Upper lobe of left lung (tissue), 6 donors: ENCODE measurements around the gene PIGC. TPM values are rescaled to one million over a fixed set of nuclear protein-coding genes. Genes with fewer than 3 reads are reported as not detected.

Experiments
- ATAC-seq, 2 donors: fragments of 200-7000 bp; cut with Tn5 transposase; one replicate each; pipeline ENCODE4 v1.9.1; 2022; ENCODE audit warnings: mild to moderate bottlenecking in 2 of 2, moderate library complexity in 2 of 2; ENCODE audit not compliant: low FRiP score in 2 of 2
- DNase-seq, 2 donors: peaks; one replicate each; pipeline ENCODE4 v3.0.0-alpha.2; 2019 to 2020
- H3K27ac ChIP-seq, 4 donors: fragments of 200-600 bp; sonication (generic); one replicate each; pipeline ENCODE4 v1.5.1; 2016 to 2019
- H3K27me3 ChIP-seq, 4 donors: fragments of 200-600 bp; sonication (generic); one replicate each; pipeline ENCODE4 v1.5.1; 2017 to 2019
- H3K36me3 ChIP-seq, 4 donors: fragments of 200-600 bp; sonication (generic); one replicate each; pipeline ENCODE4 v1.5.1; 2016 to 2019
- H3K4me1 ChIP-seq, 4 donors: fragments of 200-600 bp; sonication (generic); one replicate each; pipeline ENCODE4 v1.5.1; 2018 to 2019
- H3K4me3 ChIP-seq, 4 donors: fragments of 200-600 bp; sonication (generic); one replicate each; pipeline ENCODE4 v1.5.1; 2017 to 2019; ENCODE audit warnings: mild to moderate bottlenecking in 2 of 4, moderate library complexity in 1 of 4
- H3K9me3 ChIP-seq, 4 donors: fragments of 200-600 bp; sonication (generic); one replicate each; pipeline ENCODE4 v1.5.1; 2018 to 2019
- EP300 ChIP-seq, 4 donors: sonication (generic); formaldehyde crosslinking; IDR thresholded peaks; one replicate each; pipeline ENCODE4 v1.5.1; 2017; ENCODE audit warnings: antibody characterized with exemption in 4 of 4, control low read depth in 2 of 4
- POLR2A ChIP-seq, 4 donors: fragments of 450-650 bp; IDR thresholded peaks; one replicate each; pipeline ENCODE4 v1.5.1; 2016 to 2017; ENCODE audit warnings: antibody characterized with exemption in 4 of 4, mild to moderate bottlenecking in 2 of 4
- POLR2AphosphoS5 ChIP-seq, 2 donors: sonication (generic); formaldehyde crosslinking; IDR thresholded peaks; one replicate each; pipeline ENCODE4 v1.5.1; 2017; ENCODE audit warnings: antibody characterized with exemption in 2 of 2
- WGBS, 2 donors: methylation state at CpG; one replicate each; pipeline ENCODE4 v1.1.5; 2017 to 2018; 5-methylcytosine and 5-hydroxymethylcytosine counted together
- total RNA-seq, 6 donors: library from RNA; depleted of rRNA in 4 of 6; stranded (reverse); fragments of >200 nt in 4 of 6; gene quantifications; one replicate each; pipeline versions ENCODE4 v1.1.0 to v1.2.1, GENCODE V29; 2016 to 2021
- TF ChIP-seq, protein P1 (sequence below), 6 experiments: fragments of 450-650 bp in 4 of 6; fragments of 200-600 bp in 2 of 6; sonication (generic) in 2 of 6; IDR thresholded peaks; one replicate each; pipeline ENCODE4 v1.5.1; 2016 to 2019; ENCODE audit warnings: antibody characterized with exemption in 6 of 6
- donor health status: DM: no; HTN: no; CAD: no; lungs with moderate emphysema.
- donor health status: DM: no; HTN: yes; CAD: no; lungs with severe emphysema.

Gene PIGC
- total RNA-seq, 6 donors from 2014 or later = 5.9 to 23.4 (median 19.3) TPM

DNA sequence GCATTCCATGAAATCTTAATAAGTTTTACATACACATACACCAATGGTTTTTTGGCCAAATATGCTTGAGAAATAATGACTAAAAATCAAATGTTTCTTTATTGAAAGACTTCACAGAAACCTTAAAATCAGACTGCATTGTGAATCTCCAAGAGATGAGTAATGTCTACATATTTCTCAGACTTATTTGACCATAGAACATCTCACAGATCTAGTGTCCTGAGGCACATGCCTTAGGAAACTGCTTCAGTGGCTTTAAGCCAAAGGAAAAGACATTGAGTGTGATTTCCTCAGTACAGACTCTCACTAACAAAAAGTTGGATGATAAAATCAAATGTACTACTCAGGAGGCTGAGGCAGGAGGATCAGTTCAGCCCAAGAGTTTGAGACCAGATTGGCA, 29.5 kb downstream of the PIGC start:
- Histone ChIP-seq H3K9me3 (no peaks in the 10 kb centered on the region), H3K27ac (no peak overlapping the region), H3K27me3 (no peaks in the 10 kb centered on the region), H3K36me3 (no peaks in the 10 kb centered on the region), H3K4me3 (no peak overlapping the region), H3K4me1 (no peaks in the 10 kb centered on the region)
- TF ChIP-seq POLR2A (IDR thresholded peaks at IDR 0.05) (no peak), POLR2AphosphoS5 (IDR thresholded peaks at IDR 0.05) (no peak)
- DNase-seq (no peak), ATAC-seq (no peak)

DNA sequence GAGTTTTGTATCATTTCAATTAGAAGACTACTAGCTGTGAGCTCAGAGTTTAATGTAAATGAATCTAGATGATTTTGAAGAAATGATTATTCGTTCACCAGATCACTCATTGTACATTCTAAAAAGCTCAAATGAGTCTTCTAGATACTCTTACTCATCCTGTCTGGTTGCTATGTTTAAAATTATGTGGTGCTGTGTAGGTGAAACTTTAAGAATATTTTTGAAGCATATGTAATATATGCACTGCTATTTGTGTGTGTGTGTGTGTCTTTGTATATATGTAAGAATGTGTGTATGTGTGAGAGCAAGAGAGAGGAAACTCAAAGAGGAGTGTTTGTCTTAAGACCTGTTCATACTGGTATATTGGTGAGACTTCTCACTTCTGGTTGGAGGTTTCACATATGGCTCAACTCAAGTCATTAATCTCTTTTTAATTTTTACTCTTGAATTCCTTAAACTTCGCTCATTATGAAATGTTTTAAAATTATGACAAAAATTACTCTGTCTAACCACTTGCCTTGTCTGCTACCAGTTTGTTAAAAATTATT, 32.0 kb downstream of the PIGC start:
- Histone ChIP-seq H3K4me1 (no peaks in the 10 kb centered on the region), H3K9me3 (no peaks in the 10 kb centered on the region), H3K27me3 (no peaks in the 10 kb centered on the region), H3K4me3 (no peak overlapping the region), H3K36me3 (no peaks in the 10 kb centered on the region), H3K27ac (no peak overlapping the region)
- TF ChIP-seq POLR2AphosphoS5 (IDR thresholded peaks at IDR 0.05) (no peak), POLR2A (IDR thresholded peaks at IDR 0.05) (no peak), EP300 (IDR thresholded peaks at IDR 0.05) (no peak)
- TF ChIP-seq, protein P1, sequence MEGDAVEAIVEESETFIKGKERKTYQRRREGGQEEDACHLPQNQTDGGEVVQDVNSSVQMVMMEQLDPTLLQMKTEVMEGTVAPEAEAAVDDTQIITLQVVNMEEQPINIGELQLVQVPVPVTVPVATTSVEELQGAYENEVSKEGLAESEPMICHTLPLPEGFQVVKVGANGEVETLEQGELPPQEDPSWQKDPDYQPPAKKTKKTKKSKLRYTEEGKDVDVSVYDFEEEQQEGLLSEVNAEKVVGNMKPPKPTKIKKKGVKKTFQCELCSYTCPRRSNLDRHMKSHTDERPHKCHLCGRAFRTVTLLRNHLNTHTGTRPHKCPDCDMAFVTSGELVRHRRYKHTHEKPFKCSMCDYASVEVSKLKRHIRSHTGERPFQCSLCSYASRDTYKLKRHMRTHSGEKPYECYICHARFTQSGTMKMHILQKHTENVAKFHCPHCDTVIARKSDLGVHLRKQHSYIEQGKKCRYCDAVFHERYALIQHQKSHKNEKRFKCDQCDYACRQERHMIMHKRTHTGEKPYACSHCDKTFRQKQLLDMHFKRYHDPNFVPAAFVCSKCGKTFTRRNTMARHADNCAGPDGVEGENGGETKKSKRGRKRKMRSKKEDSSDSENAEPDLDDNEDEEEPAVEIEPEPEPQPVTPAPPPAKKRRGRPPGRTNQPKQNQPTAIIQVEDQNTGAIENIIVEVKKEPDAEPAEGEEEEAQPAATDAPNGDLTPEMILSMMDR (IDR thresholded peaks at IDR 0.05) = no peak
- DNase-seq = no peak
- WGBS, 2 donors = 91 to 96% methylated on average over 2 of the region's 2 CpGs
- no peak for ATAC-seq

DNA sequence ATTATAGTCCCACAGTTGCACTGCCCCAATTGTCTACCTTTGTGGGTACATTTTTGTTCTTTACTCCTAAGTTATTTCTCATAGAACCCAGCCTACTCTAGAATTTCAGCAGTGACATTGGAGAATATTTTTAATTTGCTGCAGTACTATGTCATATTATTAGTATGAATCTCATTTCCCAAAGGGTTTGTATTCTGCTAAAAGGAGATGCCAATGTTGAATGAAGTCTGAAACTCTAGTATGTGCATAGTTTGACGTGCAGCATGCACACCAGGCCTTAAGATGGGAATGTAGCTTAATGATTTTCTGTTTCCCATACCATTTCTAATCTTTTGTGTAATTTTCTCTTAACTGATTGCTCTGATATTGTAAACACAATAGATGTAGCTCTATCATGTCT, 33.8 kb downstream of the PIGC start:
- no peaks in the 10 kb centered on the region for H3K27me3 ChIP-seq
- ATAC-seq (no peak), DNase-seq (no peak)
- TF ChIP-seq EP300 (IDR thresholded peaks at IDR 0.05) (no peak), POLR2AphosphoS5 (IDR thresholded peaks at IDR 0.05) (no peak), POLR2A (IDR thresholded peaks at IDR 0.05) (no peak)
- TF ChIP-seq, protein P1 (IDR thresholded peaks at IDR 0.05) = no peak
- no peaks in the 10 kb centered on the region for H3K36me3 ChIP-seq
- no peak overlapping the region for H3K27ac ChIP-seq
- no peaks in the 10 kb centered on the region for H3K4me1 ChIP-seq
- 85 to 94% methylated on average over 1 of the region's 1 CpG for WGBS, 2 donors
- H3K9me3 ChIP-seq = no peaks in the 10 kb centered on the region
- H3K4me3 ChIP-seq = no peak overlapping the region

DNA sequence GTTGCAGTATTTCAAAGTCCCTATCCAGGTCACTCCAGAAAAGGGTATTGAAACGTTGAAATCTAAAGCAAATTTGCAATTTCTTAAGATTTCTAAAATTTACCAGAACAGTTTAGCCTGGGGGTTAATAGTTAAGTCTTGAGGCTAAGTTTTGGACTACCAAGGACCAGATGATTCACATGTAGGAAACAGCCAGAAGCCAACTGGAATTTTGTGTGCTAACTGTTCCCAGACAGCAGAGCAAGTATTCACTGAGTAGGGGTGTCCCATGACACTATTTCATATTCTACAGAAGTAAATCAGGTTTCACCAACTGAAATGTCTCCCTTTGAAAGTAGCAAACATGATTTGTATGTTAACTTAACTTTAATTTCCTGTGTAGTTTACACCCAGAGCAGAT, 34.9 kb downstream of the PIGC start:
- H3K9me3 ChIP-seq = no peaks in the 10 kb centered on the region
- H3K27me3 ChIP-seq = no peaks in the 10 kb centered on the region
- no peak for TF ChIP-seq POLR2A (IDR thresholded peaks at IDR 0.05)
- TF ChIP-seq, protein P1 (IDR thresholded peaks at IDR 0.05) = no peak
- TF ChIP-seq POLR2AphosphoS5 (IDR thresholded peaks at IDR 0.05) = no peak
- TF ChIP-seq EP300 (IDR thresholded peaks at IDR 0.05) = no peak
- H3K4me3 ChIP-seq = no peak overlapping the region
- 81 to 89% methylated on average over 1 of the region's 1 CpG for WGBS, 2 donors
- DNase-seq = no peak
- no peak overlapping the region for H3K27ac ChIP-seq
- H3K36me3 ChIP-seq = no peaks in the 10 kb centered on the region
- peak in 1 of 2 donors; percentile 59 for ATAC-seq
- H3K4me1 ChIP-seq = no peaks in the 10 kb centered on the region

DNA sequence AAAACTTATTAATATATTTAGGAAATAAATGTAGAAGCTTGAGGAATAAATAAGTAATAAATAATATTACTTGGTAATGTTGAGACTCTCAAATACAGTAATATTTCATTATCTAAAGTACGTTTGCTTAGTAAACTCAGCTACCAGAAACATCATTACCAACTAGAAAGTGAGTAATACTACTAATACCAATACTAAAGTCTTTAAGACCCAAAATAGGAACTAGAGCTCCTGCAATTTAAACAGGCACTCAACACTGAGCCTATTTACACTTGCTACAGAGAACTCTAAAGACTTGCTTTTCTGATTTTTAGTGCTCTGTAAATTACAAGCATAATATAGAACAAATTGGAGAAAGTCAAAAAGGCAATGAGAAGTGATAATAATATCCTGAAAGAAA, 36.9 kb downstream of the PIGC start:
- Histone ChIP-seq H3K36me3 (no peaks in the 10 kb centered on the region), H3K9me3 (no peaks in the 10 kb centered on the region), H3K4me3 (no peak overlapping the region), H3K27me3 (no peaks in the 10 kb centered on the region), H3K27ac (no peak overlapping the region), H3K4me1 (no peaks in the 10 kb centered on the region)
- DNase-seq (no peak), ATAC-seq (no peak)
- no peak for TF ChIP-seq EP300 (IDR thresholded peaks at IDR 0.05)
- no peak for TF ChIP-seq POLR2A (IDR thresholded peaks at IDR 0.05)
- no peak for TF ChIP-seq POLR2AphosphoS5 (IDR thresholded peaks at IDR 0.05)
- TF ChIP-seq, protein P1 (IDR thresholded peaks at IDR 0.05) = no peak
- WGBS, 2 donors = 92% methylated on average over 1 of the region's 1 CpG
